Activated CD4-positive, alpha-beta memory T cell treated with anti-CD3 and anti-CD28 coated beads for 36 hours (primary cell): ENCODE measurements around the gene EXOSC5. TPM values are rescaled to one million over a fixed set of nuclear protein-coding genes. Genes with fewer than 3 reads are reported as not detected.
"Not testable (repeated sequence)": the region's sequence is repeated elsewhere in the genome, so short reads cannot be mapped to it uniquely, and the experiment has no call there.

ENCODE experiments used
- CTCF ChIA-PET: fragments of 350-600 bp; sonication (Branson Sonifier 250); formaldehyde crosslinking; loops from one replicate; lab custom pipeline; 2021; ENCODE audit warnings: antibody characterized with exemption, inconsistent platforms; lab: Charles Lee
- POLR2A ChIA-PET: fragments of 350-600 bp; sonication (Branson Sonifier 250); formaldehyde crosslinking; loops from one replicate; lab custom pipeline; 2021; ENCODE audit warnings: antibody characterized with exemption; lab: Charles Lee
- DNase-seq: peaks from one replicate; pipeline ENCODE4 v3.0.0-alpha.2; 2020
- H3K27ac Mint-ChIP-seq: one replicate; pipeline ENCODE4 v1.8.0; 2021; ENCODE audit warnings: mixed read lengths
- H3K27me3 Mint-ChIP-seq: one replicate; pipeline ENCODE4 v1.8.0; 2021; ENCODE audit warnings: mixed read lengths
- H3K36me3 Mint-ChIP-seq: one replicate; pipeline ENCODE4 v1.8.0; 2021; ENCODE audit warnings: mixed read lengths
- H3K4me1 Mint-ChIP-seq: one replicate; pipeline ENCODE4 v1.8.0; 2021; ENCODE audit warnings: low read depth, mixed read lengths
- H3K4me3 Mint-ChIP-seq: one replicate; pipeline ENCODE4 v1.8.0; 2021; ENCODE audit warnings: mild to moderate bottlenecking, mixed read lengths
- H3K9me3 Mint-ChIP-seq: one replicate; pipeline ENCODE4 v1.8.0; 2021; ENCODE audit warnings: mixed read lengths
- intact Hi-C: fragments of 100-400 bp; cut with micrococcal nuclease; formaldehyde crosslinking; loops from one replicate; pipeline ENCODE4 v1.15.1; 2023
- total RNA-seq, 2 experiments: library from RNA; stranded (reverse); gene quantifications; one replicate each; pipeline ENCODE4 v1.2.3, GENCODE V29; 2021

EXOSC5 gene
- total RNA-seq, 2 experiments from 2014 or later = 43.0 to 45.5 TPM

- H3K27me3 Mint-ChIP-seq = no peaks in the 10 kb centered on the region
- H3K36me3 Mint-ChIP-seq = peaks cover 12% of the 10 kb centered on the region
- ChIA-PET CTCF (no interaction called here), POLR2A (no interaction called here)
- intact Hi-C loops = no loop called here
- peaks cover 7% of the 10 kb centered on the region for H3K4me1 Mint-ChIP-seq
- H3K9me3 Mint-ChIP-seq = no peaks in the 10 kb centered on the region
- H3K4me3 Mint-ChIP-seq = no peak overlapping the region
- H3K27ac Mint-ChIP-seq = no peak overlapping the region
- no peak for DNase-seq
Observed at GRCh38 chr19:41412953-41413352, 15.8 kb upstream of the EXOSC5 start.

- CTCF ChIA-PET = no interaction called here
- POLR2A ChIA-PET = no interaction called here
- peaks cover 12% of the 10 kb centered on the region for H3K36me3 Mint-ChIP-seq
- H3K27ac Mint-ChIP-seq = no peak overlapping the region
- H3K9me3 Mint-ChIP-seq = no peaks in the 10 kb centered on the region
- intact Hi-C loops = no loop called here
- H3K4me1 Mint-ChIP-seq = peaks cover 7% of the 10 kb centered on the region
- H3K27me3 Mint-ChIP-seq = no peaks in the 10 kb centered on the region
- no peak for DNase-seq
- H3K4me3 Mint-ChIP-seq = no peak overlapping the region
Observed at GRCh38 chr19:41411968-41412265, 14.8 kb upstream of the EXOSC5 start.

GRCh38 chr19:41411100-41411967 lies 14.2 kb upstream of the EXOSC5 start:
- Mint-ChIP-seq H3K27me3 (no peaks in the 10 kb centered on the region), H3K4me3 (no peak overlapping the region), H3K9me3 (no peaks in the 10 kb centered on the region), H3K4me1 (peaks cover 7% of the 10 kb centered on the region), H3K27ac (no peak overlapping the region), H3K36me3 (peaks cover 12% of the 10 kb centered on the region)
- POLR2A ChIA-PET = no interaction called here
- CTCF ChIA-PET = no interaction called here
- intact Hi-C loops = no loop called here
- no peak for DNase-seq

GRCh38 chr19:41410336-41411054 lies 13.3 kb upstream of the EXOSC5 start:
- ChIA-PET POLR2A (no interaction called here), CTCF (interaction anchor here (2.7 kb wide), 1 partner anchor 186 kb away, joined by 12 read pairs; no protein-coding TSS in a partner anchor)
- no peak for DNase-seq
- peaks cover 7% of the 10 kb centered on the region for H3K4me1 Mint-ChIP-seq
- H3K4me3 Mint-ChIP-seq = no peak overlapping the region
- peaks cover 12% of the 10 kb centered on the region for H3K36me3 Mint-ChIP-seq
- no peaks in the 10 kb centered on the region for H3K9me3 Mint-ChIP-seq
- no peaks in the 10 kb centered on the region for H3K27me3 Mint-ChIP-seq
- intact Hi-C loops = no loop called here
- H3K27ac Mint-ChIP-seq = no peak overlapping the region

- no peaks in the 10 kb centered on the region for H3K27me3 Mint-ChIP-seq
- peaks cover 9% of the 10 kb centered on the region for H3K36me3 Mint-ChIP-seq
Observed at GRCh38 chr19:41409288-41409687, 12.1 kb upstream of the EXOSC5 start.

GRCh38 chr19:41408846-41409245 lies 11.7 kb upstream of the EXOSC5 start:
- H3K27me3 Mint-ChIP-seq, POLR2A ChIA-PET, H3K4me1 Mint-ChIP-seq, H3K4me3 Mint-ChIP-seq, intact Hi-C loops, H3K36me3 Mint-ChIP-seq, DNase-seq, H3K9me3 Mint-ChIP-seq, H3K27ac Mint-ChIP-seq: not testable (repeated sequence)
- CTCF ChIA-PET = interaction anchor here (1.0 to 2.7 kb wide), 3 partner anchors 40 to 188 kb away, joined by 3 to 12 read pairs (median 6); no protein-coding TSS in a partner anchor

More at GRCh38 chr19:41409288-41409687, 12.1 kb upstream of the EXOSC5 start:
- DNase-seq = no peak
- H3K27ac Mint-ChIP-seq = no peak overlapping the region
- H3K4me3 Mint-ChIP-seq = no peak overlapping the region
- H3K4me1 Mint-ChIP-seq = peaks cover 7% of the 10 kb centered on the region
- H3K9me3 Mint-ChIP-seq = no peaks in the 10 kb centered on the region
- intact Hi-C loops = no loop called here
- ChIA-PET CTCF (interaction anchor here (1.6 to 2.7 kb wide), 2 partner anchors 40 to 187 kb away, joined by 6 to 12 read pairs; no protein-coding TSS in a partner anchor), POLR2A (no interaction called here)

GRCh38 chr19:41408256-41408655 lies 11.1 kb upstream of the EXOSC5 start:
- Mint-ChIP-seq H3K4me3 (no peak overlapping the region), H3K27me3 (no peaks in the 10 kb centered on the region), H3K36me3 (peaks cover 3% of the 10 kb centered on the region), H3K9me3 (no peaks in the 10 kb centered on the region), H3K4me1 (peaks cover 7% of the 10 kb centered on the region), H3K27ac (no peak overlapping the region)
- ChIA-PET CTCF (interaction anchor here (1.0 to 2.7 kb wide), 3 partner anchors 41 to 188 kb away, joined by 3 to 12 read pairs (median 6); no protein-coding TSS in a partner anchor), POLR2A (interaction anchor here (0.6 kb wide), 1 partner anchor 12 kb away, joined by 3 read pairs; no protein-coding TSS in a partner anchor)
- DNase-seq = no peak
- intact Hi-C loops = no loop called here

GRCh38 chr19:41407271-41407670 lies 10.1 kb upstream of the EXOSC5 start:
- H3K27ac Mint-ChIP-seq = no peak overlapping the region

GRCh38 chr19:41405776-41406175 lies 8.6 kb upstream of the EXOSC5 start:
- H3K27me3 Mint-ChIP-seq = no peaks in the 10 kb centered on the region

More at GRCh38 chr19:41407271-41407670, 10.1 kb upstream of the EXOSC5 start:
- H3K27me3 Mint-ChIP-seq = no peaks in the 10 kb centered on the region
- H3K9me3 Mint-ChIP-seq = no peaks in the 10 kb centered on the region
- no peak overlapping the region for H3K4me3 Mint-ChIP-seq
- H3K36me3 Mint-ChIP-seq = peaks cover 3% of the 10 kb centered on the region
- CTCF ChIA-PET = no interaction called here
- peaks cover 7% of the 10 kb centered on the region for H3K4me1 Mint-ChIP-seq
- intact Hi-C loops = no loop called here
- POLR2A ChIA-PET = no interaction called here
- DNase-seq = no peak

GRCh38 chr19:41403181-41403970 lies 6.2 kb upstream of the EXOSC5 start:
- no peaks in the 10 kb centered on the region for H3K36me3 Mint-ChIP-seq
- DNase-seq = no peak
- H3K27ac Mint-ChIP-seq = peak overlapping the region; percentile 42
- peaks cover 19% of the 10 kb centered on the region for H3K4me1 Mint-ChIP-seq
- H3K4me3 Mint-ChIP-seq = no peak overlapping the region
- ChIA-PET POLR2A (no interaction called here), CTCF (interaction anchor here (0.6 to 1.2 kb wide), 2 partner anchors 160 to 169 kb away, joined by 3 to 4 read pairs; no protein-coding TSS in a partner anchor)
- intact Hi-C loops = no loop called here
- H3K9me3 Mint-ChIP-seq = no peaks in the 10 kb centered on the region
- H3K27me3 Mint-ChIP-seq = no peaks in the 10 kb centered on the region

More at GRCh38 chr19:41405776-41406175, 8.6 kb upstream of the EXOSC5 start:
- intact Hi-C loops = no loop called here
- ChIA-PET POLR2A (no interaction called here), CTCF (no interaction called here)
- no peaks in the 10 kb centered on the region for H3K36me3 Mint-ChIP-seq
- no peak overlapping the region for H3K27ac Mint-ChIP-seq
- H3K4me1 Mint-ChIP-seq = peaks cover 13% of the 10 kb centered on the region
- H3K9me3 Mint-ChIP-seq = no peaks in the 10 kb centered on the region
- no peak overlapping the region for H3K4me3 Mint-ChIP-seq
- DNase-seq = no peak

- Mint-ChIP-seq H3K27me3 (no peaks in the 10 kb centered on the region), H3K36me3 (no peaks in the 10 kb centered on the region), H3K9me3 (no peaks in the 10 kb centered on the region), H3K4me3 (no peak overlapping the region), H3K27ac (no peak overlapping the region), H3K4me1 (peaks cover 27% of the 10 kb centered on the region)
- DNase-seq = no peak
- CTCF ChIA-PET = interaction anchor here (1.2 kb wide), 1 partner anchor 162 kb away, joined by 4 read pairs; no protein-coding TSS in a partner anchor
- POLR2A ChIA-PET = no interaction called here
- intact Hi-C loops = no loop called here
Observed at GRCh38 chr19:41402010-41402409, 4.9 kb upstream of the EXOSC5 start.
